ENCODE measurements around the gene MIXL1. TPM values are rescaled to one million over a fixed set of nuclear protein-coding genes. Genes with fewer than 3 reads are reported as not detected.
"Not testable (repeated sequence)": the region's sequence is repeated elsewhere in the genome, so short reads cannot be mapped to it uniquely, and the experiment has no call there.

The MIXL1 gene
- total and polyA plus RNA-seq, 2 experiments from 2014 or later = 0.97 to 1.0 TPM

DNA sequence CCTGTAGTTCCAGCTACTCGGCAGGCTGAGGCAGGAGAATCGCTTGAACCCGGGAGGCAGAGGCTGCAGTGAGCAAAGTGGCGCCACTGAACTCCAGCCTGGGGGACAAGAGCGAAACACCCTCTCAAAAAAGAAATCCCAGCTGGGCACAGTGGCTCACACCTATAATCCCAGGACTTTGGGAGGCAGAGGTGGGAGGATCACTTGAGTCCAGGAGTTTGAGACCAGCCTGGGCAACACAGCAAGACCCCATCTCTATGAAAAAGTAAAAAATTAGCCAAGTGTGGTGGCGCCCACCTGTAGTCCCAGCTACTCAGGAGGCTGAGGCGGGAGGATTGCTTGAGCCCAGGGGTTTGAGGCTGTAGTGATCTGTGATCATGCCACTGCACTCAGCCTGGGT, 29.4 kb downstream of the MIXL1 start:
- H3K27me3 ChIP-seq (ENCODE audit: insufficient read depth) = not testable (repeated sequence)

DNA sequence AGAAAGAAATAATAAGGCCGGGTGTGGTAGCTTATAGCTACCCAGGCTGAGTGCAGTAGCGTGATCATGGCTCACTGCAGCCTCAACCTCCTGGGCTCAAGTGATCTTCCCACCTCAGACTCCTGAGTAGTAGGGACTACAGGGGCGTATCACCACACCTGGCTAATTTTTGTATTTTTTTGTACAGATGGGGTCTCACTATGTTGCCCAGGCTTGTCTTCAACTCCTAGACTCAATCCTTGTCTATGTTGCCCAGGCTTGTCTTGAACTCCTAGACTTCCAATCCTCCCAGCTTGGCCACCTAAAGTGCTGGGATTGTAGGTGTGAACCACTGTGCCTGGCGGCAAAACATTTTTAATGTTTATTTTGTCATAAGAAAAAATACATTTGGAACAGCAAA, 30.5 kb downstream of the MIXL1 start:
- no peak for DNase-seq (ENCODE audit: low spot score)
- Histone ChIP-seq H4K20me1 (replicated peaks; ENCODE audit: insufficient read depth) (no peaks in the 10 kb centered on the region), H3K79me2 (replicated peaks; ENCODE audit: insufficient read depth) (no peaks in the 10 kb centered on the region)
- TF ChIP-seq STAT1 (IDR thresholded peaks at IDR 0.05; ENCODE audit: unreplicated experiment) = no peak
- no peak for TF ChIP-seq ZNF114 (CRISPR knock-in tag; IDR thresholded peaks at IDR 0.05)
- TF ChIP-seq, protein P1, sequence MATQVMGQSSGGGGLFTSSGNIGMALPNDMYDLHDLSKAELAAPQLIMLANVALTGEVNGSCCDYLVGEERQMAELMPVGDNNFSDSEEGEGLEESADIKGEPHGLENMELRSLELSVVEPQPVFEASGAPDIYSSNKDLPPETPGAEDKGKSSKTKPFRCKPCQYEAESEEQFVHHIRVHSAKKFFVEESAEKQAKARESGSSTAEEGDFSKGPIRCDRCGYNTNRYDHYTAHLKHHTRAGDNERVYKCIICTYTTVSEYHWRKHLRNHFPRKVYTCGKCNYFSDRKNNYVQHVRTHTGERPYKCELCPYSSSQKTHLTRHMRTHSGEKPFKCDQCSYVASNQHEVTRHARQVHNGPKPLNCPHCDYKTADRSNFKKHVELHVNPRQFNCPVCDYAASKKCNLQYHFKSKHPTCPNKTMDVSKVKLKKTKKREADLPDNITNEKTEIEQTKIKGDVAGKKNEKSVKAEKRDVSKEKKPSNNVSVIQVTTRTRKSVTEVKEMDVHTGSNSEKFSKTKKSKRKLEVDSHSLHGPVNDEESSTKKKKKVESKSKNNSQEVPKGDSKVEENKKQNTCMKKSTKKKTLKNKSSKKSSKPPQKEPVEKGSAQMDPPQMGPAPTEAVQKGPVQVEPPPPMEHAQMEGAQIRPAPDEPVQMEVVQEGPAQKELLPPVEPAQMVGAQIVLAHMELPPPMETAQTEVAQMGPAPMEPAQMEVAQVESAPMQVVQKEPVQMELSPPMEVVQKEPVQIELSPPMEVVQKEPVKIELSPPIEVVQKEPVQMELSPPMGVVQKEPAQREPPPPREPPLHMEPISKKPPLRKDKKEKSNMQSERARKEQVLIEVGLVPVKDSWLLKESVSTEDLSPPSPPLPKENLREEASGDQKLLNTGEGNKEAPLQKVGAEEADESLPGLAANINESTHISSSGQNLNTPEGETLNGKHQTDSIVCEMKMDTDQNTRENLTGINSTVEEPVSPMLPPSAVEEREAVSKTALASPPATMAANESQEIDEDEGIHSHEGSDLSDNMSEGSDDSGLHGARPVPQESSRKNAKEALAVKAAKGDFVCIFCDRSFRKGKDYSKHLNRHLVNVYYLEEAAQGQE (IDR thresholded peaks at IDR 0.05; ENCODE audit: unreplicated experiment) = no peak
- no peak for TF ChIP-seq NANOG (IDR thresholded peaks at IDR 0.05; ENCODE audit: borderline replicate concordance)
- TF ChIP-seq ZNF331 (CRISPR knock-in tag; IDR thresholded peaks at IDR 0.05; ENCODE audit: low read depth) = no peak
- no peak for TF ChIP-seq EZH2phosphoT487 (IDR thresholded peaks at IDR 0.05; ENCODE audit: unreplicated experiment)
- no peak for TF ChIP-seq CREB1 (CRISPR knock-in tag; IDR thresholded peaks at IDR 0.05; ENCODE audit: low read depth)
- no peak for TF ChIP-seq POLR2AphosphoS5 (IDR thresholded peaks at IDR 0.05; ENCODE audit: low read depth)
- no peak for TF ChIP-seq EZH2 (IDR thresholded peaks at IDR 0.05; ENCODE audit: low read depth, unreplicated experiment)
- TF ChIP-seq, protein P2, sequence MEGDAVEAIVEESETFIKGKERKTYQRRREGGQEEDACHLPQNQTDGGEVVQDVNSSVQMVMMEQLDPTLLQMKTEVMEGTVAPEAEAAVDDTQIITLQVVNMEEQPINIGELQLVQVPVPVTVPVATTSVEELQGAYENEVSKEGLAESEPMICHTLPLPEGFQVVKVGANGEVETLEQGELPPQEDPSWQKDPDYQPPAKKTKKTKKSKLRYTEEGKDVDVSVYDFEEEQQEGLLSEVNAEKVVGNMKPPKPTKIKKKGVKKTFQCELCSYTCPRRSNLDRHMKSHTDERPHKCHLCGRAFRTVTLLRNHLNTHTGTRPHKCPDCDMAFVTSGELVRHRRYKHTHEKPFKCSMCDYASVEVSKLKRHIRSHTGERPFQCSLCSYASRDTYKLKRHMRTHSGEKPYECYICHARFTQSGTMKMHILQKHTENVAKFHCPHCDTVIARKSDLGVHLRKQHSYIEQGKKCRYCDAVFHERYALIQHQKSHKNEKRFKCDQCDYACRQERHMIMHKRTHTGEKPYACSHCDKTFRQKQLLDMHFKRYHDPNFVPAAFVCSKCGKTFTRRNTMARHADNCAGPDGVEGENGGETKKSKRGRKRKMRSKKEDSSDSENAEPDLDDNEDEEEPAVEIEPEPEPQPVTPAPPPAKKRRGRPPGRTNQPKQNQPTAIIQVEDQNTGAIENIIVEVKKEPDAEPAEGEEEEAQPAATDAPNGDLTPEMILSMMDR (conservative IDR thresholded peaks at IDR 0.05; ENCODE audit: low read depth in 2 of 2) = no peak
- TF ChIP-seq, protein P3, sequence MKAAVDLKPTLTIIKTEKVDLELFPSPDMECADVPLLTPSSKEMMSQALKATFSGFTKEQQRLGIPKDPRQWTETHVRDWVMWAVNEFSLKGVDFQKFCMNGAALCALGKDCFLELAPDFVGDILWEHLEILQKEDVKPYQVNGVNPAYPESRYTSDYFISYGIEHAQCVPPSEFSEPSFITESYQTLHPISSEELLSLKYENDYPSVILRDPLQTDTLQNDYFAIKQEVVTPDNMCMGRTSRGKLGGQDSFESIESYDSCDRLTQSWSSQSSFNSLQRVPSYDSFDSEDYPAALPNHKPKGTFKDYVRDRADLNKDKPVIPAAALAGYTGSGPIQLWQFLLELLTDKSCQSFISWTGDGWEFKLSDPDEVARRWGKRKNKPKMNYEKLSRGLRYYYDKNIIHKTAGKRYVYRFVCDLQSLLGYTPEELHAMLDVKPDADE (IDR thresholded peaks at IDR 0.05) = no peak

More for the DNA sequence above, 29.4 kb downstream of the MIXL1 start:
- not testable (repeated sequence) for H2AFZ ChIP-seq; H4K20me1 ChIP-seq (replicated peaks; ENCODE audit: insufficient read depth); H3K27me3 Mint-ChIP-seq (ENCODE audit: insufficient read depth, low read depth, poor library complexity); H3K4me1 ChIP-seq (ENCODE audit: insufficient read depth); H3K9me3 Mint-ChIP-seq; H3K27ac Mint-ChIP-seq; H3K36me3 ChIP-seq (ENCODE audit: insufficient read depth); H3K4me3 Mint-ChIP-seq; DNase-seq (ENCODE audit: low spot score); H3K27ac ChIP-seq (ENCODE audit: low read depth); H3K79me2 ChIP-seq (replicated peaks; ENCODE audit: insufficient read depth); H3K9me2 ChIP-seq (ENCODE audit: insufficient read depth); H3K4me3 ChIP-seq; H3F3A ChIP-seq (replicated peaks; ENCODE audit: low read depth); H3K4me2 ChIP-seq; H3K4me1 Mint-ChIP-seq; ATAC-seq
- peaks cover 16% of the 10 kb centered on the region; the same call in 2 of the 3 replicates for H3K36me3 Mint-ChIP-seq (ENCODE audit: low read depth)

More for the DNA sequence above, 30.5 kb downstream of the MIXL1 start:
- Mint-ChIP-seq H3K4me3 (no peak overlapping the region), H3K4me1 (no peaks in the 10 kb centered on the region), H3K36me3 (ENCODE audit: low read depth) (peaks cover 19% of the 10 kb centered on the region; the same call in 2 of the 3 replicates), H3K27me3 (ENCODE audit: insufficient read depth, low read depth, poor library complexity) (no peaks in the 10 kb centered on the region), H3K9me3 (no peaks in the 10 kb centered on the region), H3K27ac (no peak overlapping the region)
- Histone ChIP-seq H3K4me3 (no peak overlapping the region), H3K4me1 (ENCODE audit: insufficient read depth) (no peaks in the 10 kb centered on the region), H3K27me3 (ENCODE audit: insufficient read depth) (no peaks in the 10 kb centered on the region), H2AFZ (no peak overlapping the region), H3K4me2 (no peak overlapping the region), H3F3A (replicated peaks; ENCODE audit: low read depth) (no peaks in the 10 kb centered on the region; the same call in 1 of the 2 replicates), H3K9me2 (ENCODE audit: insufficient read depth) (no peaks in the 10 kb centered on the region), H3K27ac (ENCODE audit: low read depth) (no peak overlapping the region), H3K36me3 (ENCODE audit: insufficient read depth) (peaks cover 8% of the 10 kb centered on the region)
- ATAC-seq = no peak

All from GM23338 (cell line).